Thoracic aorta (tissue), 2 donors: Measurements from ENCODE around the gene PELO. TPM values are rescaled to one million over a fixed set of nuclear protein-coding genes. Genes with fewer than 3 reads are reported as not detected.

Experiments
- ATAC-seq: fragments of 150-250 bp; one replicate; pipeline ENCODE4 v1.8.0; 2017; ENCODE audit warnings: low read depth; ENCODE audit not compliant: insufficient number of reproducible peaks, low FRiP score
- DNase-seq: peaks from one replicate; pipeline ENCODE4 v3.0.0-alpha.2; 2020; ENCODE audit warnings: low spot score
- H3K27ac ChIP-seq, 2 donors: fragments of 200-600 bp; sonication (generic); 1 replicate in 1 of 2; 2 replicates in 1 of 2; pipeline ENCODE4 v1.5.1; 2016; ENCODE audit warnings: mild to moderate bottlenecking in 2 of 2, moderate library complexity in 2 of 2
- H3K27me3 ChIP-seq: fragments of 200-600 bp; sonication (generic); replicated peaks from 2 replicates; pipeline ENCODE4 v1.6.0; 2016; ENCODE audit warnings: mild to moderate bottlenecking; ENCODE audit not compliant: insufficient read depth
- H3K36me3 ChIP-seq: fragments of 200-600 bp; sonication (generic); one replicate; pipeline ENCODE4 v1.5.1; 2016
- H3K4me1 ChIP-seq, 2 donors: fragments of 200-600 bp; sonication (generic); 1 replicate in 1 of 2; 2 replicates in 1 of 2; pipeline versions ENCODE4 v1.5.1 to v1.6.0; 2016; ENCODE audit warnings: low read depth in 2 of 2, mild to moderate bottlenecking in 1 of 2; ENCODE audit not compliant: control insufficient read depth in 1 of 2
- H3K4me3 ChIP-seq: fragments of 200-600 bp; sonication (generic); 2 replicates; pipeline ENCODE4 v1.5.1; 2016; ENCODE audit warnings: mild to moderate bottlenecking
- H3K9me3 ChIP-seq: fragments of 200-600 bp; sonication (generic); 2 replicates; pipeline ENCODE4 v1.5.1; 2016
- CTCF ChIP-seq: fragments of 200-600 bp; sonication (generic); IDR thresholded peaks from one replicate; pipeline ENCODE4 v1.5.1; 2019; ENCODE audit warnings: antibody characterized with exemption
- total RNA-seq, 2 donors: library from RNA; depleted of rRNA; stranded (reverse); fragments of >200 nt; gene quantifications; one replicate each; pipeline versions ENCODE4 v1.1.0 to v1.2.3, GENCODE V29; 2016

The PELO gene
- total RNA-seq, 2 donors from 2014 or later = 28.8 to 44.7 TPM

GRCh38 chr5:52799358-52799982 lies 11.8 kb downstream of the PELO start:
- no peak for TF ChIP-seq CTCF
- Histone ChIP-seq H3K36me3 (no peaks in the 10 kb centered on the region), H3K27ac (peak overlapping the region; percentile 95 to 98), H3K4me3 (peak overlapping the region; percentile 82), H3K9me3 (no peaks in the 10 kb centered on the region), H3K4me1 (peaks cover 51 to 86% of the 10 kb centered on the region in 2 donors), H3K27me3 (no peaks in the 10 kb centered on the region)
- DNase-seq (peak; percentile 23), ATAC-seq (peak; percentile 59)

DNA sequence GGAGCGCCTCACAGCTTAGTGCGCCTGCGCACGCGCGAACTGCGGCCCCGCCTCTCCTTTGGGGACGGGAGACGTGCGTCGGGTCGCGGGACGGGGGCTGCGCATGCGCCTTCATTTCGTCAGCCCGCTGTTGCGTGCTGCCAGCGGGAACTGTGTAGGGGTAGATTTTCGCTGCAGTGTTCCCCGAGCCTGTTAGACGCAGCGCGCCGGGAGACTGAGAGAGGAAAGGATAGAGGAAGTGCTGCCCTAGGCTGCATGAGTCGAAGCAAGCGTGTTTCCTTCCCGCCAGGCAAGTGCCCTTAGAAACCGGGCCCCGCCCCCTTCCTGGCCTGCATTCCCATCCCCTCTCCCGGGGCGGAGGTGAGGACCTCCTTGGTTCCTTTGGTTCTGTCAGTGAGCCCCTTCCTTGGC lies 12.3 kb downstream of the PELO start:
- no peaks in the 10 kb centered on the region for H3K9me3 ChIP-seq
- H3K36me3 ChIP-seq = no peaks in the 10 kb centered on the region
- H3K27ac ChIP-seq = peak overlapping the region; percentile 95 to 98
- H3K27me3 ChIP-seq = no peaks in the 10 kb centered on the region
- peak overlapping the region; percentile 82 for H3K4me3 ChIP-seq
- H3K4me1 ChIP-seq = peaks cover 50 to 86% of the 10 kb centered on the region in 2 donors
- DNase-seq (peak; percentile 63), ATAC-seq (peak; percentile 63)
- no peak for TF ChIP-seq CTCF

GRCh38 chr5:52800394-52801213 lies 12.9 kb downstream of the PELO start:
- DNase-seq = peak; percentile 57
- Histone ChIP-seq H3K27me3 (no peaks in the 10 kb centered on the region), H3K4me1 (peaks cover 49 to 86% of the 10 kb centered on the region in 2 donors), H3K27ac (peak overlapping the region; percentile 95 to 98), H3K36me3 (no peaks in the 10 kb centered on the region), H3K9me3 (no peaks in the 10 kb centered on the region), H3K4me3 (peak overlapping the region; percentile 82)
- peak; percentile 50 for ATAC-seq
- TF ChIP-seq CTCF = peak; percentile 10

GRCh38 chr5:52801329-52801728 lies 13.6 kb downstream of the PELO start:
- ATAC-seq (no peak), DNase-seq (no peak)
- no peaks in the 10 kb centered on the region for H3K27me3 ChIP-seq
- no peak for TF ChIP-seq CTCF
- peaks cover 50 to 88% of the 10 kb centered on the region in 2 donors for H3K4me1 ChIP-seq
- no peaks in the 10 kb centered on the region for H3K36me3 ChIP-seq
- no peaks in the 10 kb centered on the region for H3K9me3 ChIP-seq
- H3K4me3 ChIP-seq = peak overlapping the region; percentile 82
- H3K27ac ChIP-seq = peak overlapping the region; percentile 95 to 98

DNA sequence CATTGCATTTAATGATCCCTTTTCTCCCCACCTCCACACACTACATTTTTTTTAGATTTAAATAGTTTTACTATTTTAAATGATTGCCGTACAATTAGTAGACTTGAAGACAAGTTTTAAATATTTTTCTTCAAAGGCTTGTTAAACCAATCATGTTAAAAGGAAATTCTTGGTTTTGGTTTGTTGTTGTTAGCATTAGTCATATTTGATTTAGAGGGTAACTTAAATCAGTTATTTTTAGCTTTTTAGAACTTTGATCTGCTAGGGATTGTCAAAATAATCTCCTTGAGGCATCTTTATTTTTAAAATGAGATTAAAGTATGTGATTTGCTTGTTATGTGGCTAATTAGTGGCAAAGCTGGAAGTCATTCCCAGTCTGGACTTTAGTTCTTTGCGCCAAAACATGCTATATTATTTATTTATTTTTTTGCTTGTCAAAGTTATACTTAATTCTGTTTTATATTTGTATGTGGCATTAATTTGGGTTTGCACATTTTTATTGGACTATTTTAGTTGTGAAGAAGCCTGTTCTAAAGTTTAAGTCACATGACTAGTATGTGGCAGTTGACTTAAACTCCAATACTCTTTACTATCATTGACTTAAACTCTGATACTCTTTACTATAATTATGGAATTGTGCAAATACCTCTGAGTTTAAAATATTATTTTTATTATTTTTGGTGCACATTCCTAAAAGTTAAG lies 14.7 kb downstream of the PELO start:
- Histone ChIP-seq H3K4me3 (peak overlapping the region; percentile 82), H3K9me3 (no peaks in the 10 kb centered on the region), H3K36me3 (no peaks in the 10 kb centered on the region), H3K27ac (peak overlapping the region; percentile 95 to 98), H3K27me3 (no peaks in the 10 kb centered on the region), H3K4me1 (peaks cover 50 to 88% of the 10 kb centered on the region in 2 donors)
- no peak for TF ChIP-seq CTCF
- ATAC-seq = no peak
- DNase-seq = no peak
